ENCODE data around the gene PLCL1.

PLCL1 gene

DNA sequence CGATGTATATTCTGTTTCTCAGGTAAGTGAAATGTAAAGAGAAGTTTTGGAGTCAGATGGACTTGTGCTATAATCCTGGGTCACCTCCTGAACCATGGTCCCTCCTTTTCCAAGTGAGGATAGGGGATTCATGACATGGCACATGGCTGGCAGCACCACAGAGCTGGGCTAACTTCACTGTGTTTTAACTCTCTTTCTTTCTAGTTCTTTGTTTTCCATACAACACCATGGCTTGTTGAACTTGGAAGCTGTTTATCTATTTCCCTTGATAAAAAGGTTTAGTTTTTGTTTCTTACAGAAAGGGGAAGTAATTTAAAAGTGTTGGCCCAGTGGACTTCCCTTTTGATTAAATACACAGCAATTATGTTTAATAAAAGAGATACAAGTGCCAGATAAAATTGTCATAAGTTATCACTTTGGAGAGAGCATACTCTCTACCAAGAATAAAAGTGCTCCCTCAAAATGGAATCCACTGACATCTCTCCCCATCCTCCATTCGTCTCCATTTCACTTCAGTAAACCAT, 90.4 kb downstream of the PLCL1 start:
- TF ChIP-seq RARB (CRISPR knock-in tag; IDR thresholded peaks at IDR 0.05) (no peak), TCF4 (CRISPR knock-in tag; IDR thresholded peaks at IDR 0.05; ENCODE audit: borderline replicate concordance) (no peak), GLIS3 (CRISPR knock-in tag; IDR thresholded peaks at IDR 0.05) (no peak), TOX (CRISPR knock-in tag; IDR thresholded peaks at IDR 0.05; ENCODE audit: borderline replicate concordance) (no peak), ZNF70 (CRISPR knock-in tag; IDR thresholded peaks at IDR 0.05) (no peak), ZC3H10 (CRISPR knock-in tag; IDR thresholded peaks at IDR 0.05) (no peak), ZFP30 (CRISPR knock-in tag; IDR thresholded peaks at IDR 0.05) (no peak), ZNF565 (CRISPR knock-in tag; conservative IDR thresholded peaks at IDR 0.05; ENCODE audit: low read depth) (no peak), CSDC2 (CRISPR knock-in tag; IDR thresholded peaks at IDR 0.05) (no peak), ZFP3 (CRISPR knock-in tag; IDR thresholded peaks at IDR 0.05) (no peak), BACH2 (CRISPR knock-in tag; IDR thresholded peaks at IDR 0.05; ENCODE audit: borderline replicate concordance) (no peak), PPARA (CRISPR knock-in tag; IDR thresholded peaks at IDR 0.05; ENCODE audit: borderline replicate concordance) (no peak), SNAI2 (CRISPR knock-in tag; IDR thresholded peaks at IDR 0.05) (no peak), OSR1 (CRISPR knock-in tag; IDR thresholded peaks at IDR 0.05) (no peak), ARNTL (CRISPR knock-in tag; IDR thresholded peaks at IDR 0.05; ENCODE audit: borderline replicate concordance, low read depth) (no peak), ZNF8 (CRISPR knock-in tag; IDR thresholded peaks at IDR 0.05) (no peak)
- TF ChIP-seq, protein P1, sequence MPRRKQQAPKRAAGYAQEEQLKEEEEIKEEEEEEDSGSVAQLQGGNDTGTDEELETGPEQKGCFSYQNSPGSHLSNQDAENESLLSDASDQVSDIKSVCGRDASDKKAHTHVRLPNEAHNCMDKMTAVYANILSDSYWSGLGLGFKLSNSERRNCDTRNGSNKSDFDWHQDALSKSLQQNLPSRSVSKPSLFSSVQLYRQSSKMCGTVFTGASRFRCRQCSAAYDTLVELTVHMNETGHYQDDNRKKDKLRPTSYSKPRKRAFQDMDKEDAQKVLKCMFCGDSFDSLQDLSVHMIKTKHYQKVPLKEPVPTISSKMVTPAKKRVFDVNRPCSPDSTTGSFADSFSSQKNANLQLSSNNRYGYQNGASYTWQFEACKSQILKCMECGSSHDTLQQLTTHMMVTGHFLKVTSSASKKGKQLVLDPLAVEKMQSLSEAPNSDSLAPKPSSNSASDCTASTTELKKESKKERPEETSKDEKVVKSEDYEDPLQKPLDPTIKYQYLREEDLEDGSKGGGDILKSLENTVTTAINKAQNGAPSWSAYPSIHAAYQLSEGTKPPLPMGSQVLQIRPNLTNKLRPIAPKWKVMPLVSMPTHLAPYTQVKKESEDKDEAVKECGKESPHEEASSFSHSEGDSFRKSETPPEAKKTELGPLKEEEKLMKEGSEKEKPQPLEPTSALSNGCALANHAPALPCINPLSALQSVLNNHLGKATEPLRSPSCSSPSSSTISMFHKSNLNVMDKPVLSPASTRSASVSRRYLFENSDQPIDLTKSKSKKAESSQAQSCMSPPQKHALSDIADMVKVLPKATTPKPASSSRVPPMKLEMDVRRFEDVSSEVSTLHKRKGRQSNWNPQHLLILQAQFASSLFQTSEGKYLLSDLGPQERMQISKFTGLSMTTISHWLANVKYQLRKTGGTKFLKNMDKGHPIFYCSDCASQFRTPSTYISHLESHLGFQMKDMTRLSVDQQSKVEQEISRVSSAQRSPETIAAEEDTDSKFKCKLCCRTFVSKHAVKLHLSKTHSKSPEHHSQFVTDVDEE (CRISPR knock-in tag; IDR thresholded peaks at IDR 0.05), result no peak
- TF ChIP-seq, protein P2, sequence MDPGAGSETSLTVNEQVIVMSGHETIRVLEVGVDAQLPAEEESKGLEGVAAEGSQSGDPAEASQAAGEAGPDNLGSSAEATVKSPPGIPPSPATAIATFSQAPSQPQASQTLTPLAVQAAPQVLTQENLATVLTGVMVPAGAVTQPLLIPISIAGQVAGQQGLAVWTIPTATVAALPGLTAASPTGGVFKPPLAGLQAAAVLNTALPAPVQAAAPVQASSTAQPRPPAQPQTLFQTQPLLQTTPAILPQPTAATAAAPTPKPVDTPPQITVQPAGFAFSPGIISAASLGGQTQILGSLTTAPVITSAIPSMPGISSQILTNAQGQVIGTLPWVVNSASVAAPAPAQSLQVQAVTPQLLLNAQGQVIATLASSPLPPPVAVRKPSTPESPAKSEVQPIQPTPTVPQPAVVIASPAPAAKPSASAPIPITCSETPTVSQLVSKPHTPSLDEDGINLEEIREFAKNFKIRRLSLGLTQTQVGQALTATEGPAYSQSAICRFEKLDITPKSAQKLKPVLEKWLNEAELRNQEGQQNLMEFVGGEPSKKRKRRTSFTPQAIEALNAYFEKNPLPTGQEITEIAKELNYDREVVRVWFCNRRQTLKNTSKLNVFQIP (CRISPR knock-in tag; IDR thresholded peaks at IDR 0.05; ENCODE audit: borderline replicate concordance, low read depth), result no peak
- TF ChIP-seq, protein P3, sequence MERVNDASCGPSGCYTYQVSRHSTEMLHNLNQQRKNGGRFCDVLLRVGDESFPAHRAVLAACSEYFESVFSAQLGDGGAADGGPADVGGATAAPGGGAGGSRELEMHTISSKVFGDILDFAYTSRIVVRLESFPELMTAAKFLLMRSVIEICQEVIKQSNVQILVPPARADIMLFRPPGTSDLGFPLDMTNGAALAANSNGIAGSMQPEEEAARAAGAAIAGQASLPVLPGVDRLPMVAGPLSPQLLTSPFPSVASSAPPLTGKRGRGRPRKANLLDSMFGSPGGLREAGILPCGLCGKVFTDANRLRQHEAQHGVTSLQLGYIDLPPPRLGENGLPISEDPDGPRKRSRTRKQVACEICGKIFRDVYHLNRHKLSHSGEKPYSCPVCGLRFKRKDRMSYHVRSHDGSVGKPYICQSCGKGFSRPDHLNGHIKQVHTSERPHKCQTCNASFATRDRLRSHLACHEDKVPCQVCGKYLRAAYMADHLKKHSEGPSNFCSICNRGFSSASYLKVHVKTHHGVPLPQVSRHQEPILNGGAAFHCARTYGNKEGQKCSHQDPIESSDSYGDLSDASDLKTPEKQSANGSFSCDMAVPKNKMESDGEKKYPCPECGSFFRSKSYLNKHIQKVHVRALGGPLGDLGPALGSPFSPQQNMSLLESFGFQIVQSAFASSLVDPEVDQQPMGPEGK (CRISPR knock-in tag; IDR thresholded peaks at IDR 0.05; ENCODE audit: borderline replicate concordance), result no peak
- TF ChIP-seq, protein P4, sequence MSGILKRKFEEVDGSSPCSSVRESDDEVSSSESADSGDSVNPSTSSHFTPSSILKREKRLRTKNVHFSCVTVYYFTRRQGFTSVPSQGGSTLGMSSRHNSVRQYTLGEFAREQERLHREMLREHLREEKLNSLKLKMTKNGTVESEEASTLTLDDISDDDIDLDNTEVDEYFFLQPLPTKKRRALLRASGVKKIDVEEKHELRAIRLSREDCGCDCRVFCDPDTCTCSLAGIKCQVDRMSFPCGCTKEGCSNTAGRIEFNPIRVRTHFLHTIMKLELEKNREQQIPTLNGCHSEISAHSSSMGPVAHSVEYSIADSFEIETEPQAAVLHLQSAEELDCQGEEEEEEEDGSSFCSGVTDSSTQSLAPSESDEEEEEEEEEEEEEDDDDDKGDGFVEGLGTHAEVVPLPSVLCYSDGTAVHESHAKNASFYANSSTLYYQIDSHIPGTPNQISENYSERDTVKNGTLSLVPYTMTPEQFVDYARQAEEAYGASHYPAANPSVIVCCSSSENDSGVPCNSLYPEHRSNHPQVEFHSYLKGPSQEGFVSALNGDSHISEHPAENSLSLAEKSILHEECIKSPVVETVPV (CRISPR knock-in tag; IDR thresholded peaks at IDR 0.05), result no peak
- no peak for ATAC-seq

DNA sequence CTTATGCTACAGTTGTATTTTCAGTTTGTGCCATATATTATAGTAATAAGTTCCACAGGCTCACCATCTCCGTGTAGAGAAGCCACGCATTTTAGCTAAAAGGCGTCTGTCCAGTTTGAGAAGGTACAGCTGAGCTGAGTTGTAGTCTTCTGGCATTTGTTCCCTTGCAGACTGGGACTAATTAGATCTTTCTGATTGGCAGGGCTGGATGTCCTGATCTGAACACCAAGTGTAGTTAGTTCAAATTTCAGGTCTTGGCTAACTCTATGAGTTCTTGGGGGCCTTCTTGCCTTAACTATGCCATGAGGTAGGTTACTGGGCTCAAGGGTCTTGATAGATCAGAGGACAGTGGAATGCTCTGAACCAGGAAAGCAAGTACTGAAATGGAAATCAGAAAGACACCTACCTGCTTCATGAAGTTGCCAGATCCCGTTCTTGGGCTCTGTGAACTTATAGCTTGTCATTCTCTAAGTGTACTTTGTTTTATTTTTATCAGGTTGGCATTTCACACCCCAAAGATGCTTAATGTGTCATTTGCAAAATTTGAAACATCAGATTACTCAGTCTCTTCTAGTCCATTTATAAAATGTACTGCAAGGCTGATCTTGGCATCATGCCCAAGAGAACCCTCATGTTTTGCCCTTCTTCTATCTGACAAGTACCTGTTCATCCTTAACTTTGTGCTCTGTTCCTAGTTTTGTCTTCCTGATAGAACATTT, 93.7 kb downstream of the PLCL1 start:
- ATAC-seq, result no peak
- TF ChIP-seq ZC3H10 (CRISPR knock-in tag; IDR thresholded peaks at IDR 0.05) (no peak), CSDC2 (CRISPR knock-in tag; IDR thresholded peaks at IDR 0.05) (no peak), PPARA (CRISPR knock-in tag; IDR thresholded peaks at IDR 0.05; ENCODE audit: borderline replicate concordance) (no peak), ISL1 (CRISPR knock-in tag; IDR thresholded peaks at IDR 0.05) (no peak), OSR1 (CRISPR knock-in tag; IDR thresholded peaks at IDR 0.05) (no peak), ZFP3 (CRISPR knock-in tag; IDR thresholded peaks at IDR 0.05) (no peak), GLIS3 (CRISPR knock-in tag; IDR thresholded peaks at IDR 0.05) (no peak), ZNF8 (CRISPR knock-in tag; IDR thresholded peaks at IDR 0.05) (no peak), ZNF565 (CRISPR knock-in tag; conservative IDR thresholded peaks at IDR 0.05; ENCODE audit: low read depth) (no peak), ZFP30 (CRISPR knock-in tag; IDR thresholded peaks at IDR 0.05) (no peak)
- TF ChIP-seq, protein P2 (CRISPR knock-in tag; IDR thresholded peaks at IDR 0.05; ENCODE audit: borderline replicate concordance, low read depth), result no peak
- TF ChIP-seq, protein P3 (CRISPR knock-in tag; IDR thresholded peaks at IDR 0.05; ENCODE audit: borderline replicate concordance), result no peak

All from SK-N-SH treated with all-trans-retinoic acid at 6 μM for 48 hours (cell line).